GM12892 (cell line): Measurements from ENCODE around the gene FBRSL1.
A peak's percentile ranks its signal among the peaks of the same experiment; 100 is the strongest.

Experiments used
- DNase-seq: peaks from one replicate; pipeline ENCODE4 v3.0.0; 2011; ENCODE audit not compliant: insufficient read length
- FAIRE-seq: peaks from 2 replicates; lab custom pipeline; 2011; peaks lifted over from hg19 to GRCh38; lab: Jason Lieb, UNC
- POLR2A ChIP-seq: IDR thresholded peaks from 2 replicates; pipeline ENCODE4 v1.6.1; 2011; ENCODE audit warnings: low read depth, low read length, control low read depth
- POLR2AphosphoS5 ChIP-seq: IDR thresholded peaks from 2 replicates; pipeline ENCODE4 v1.6.1; 2011; ENCODE audit warnings: low read depth, low read length, control low read depth
- TAF1 ChIP-seq: IDR thresholded peaks from 2 replicates; pipeline ENCODE4 v1.6.1; 2011; ENCODE audit warnings: low read depth, mild to moderate bottlenecking, control low read depth, low read length, borderline replicate concordance

The FBRSL1 gene

GRCh38 chr12:132560364-132560613 lies 70.3 kb downstream of the FBRSL1 start:
- DNase-seq (no peak), FAIRE-seq (no peak)
- no peak for TF ChIP-seq POLR2AphosphoS5
- TF ChIP-seq POLR2A: no peak
- no peak for TF ChIP-seq TAF1

- no peak for FAIRE-seq
- TF ChIP-seq TAF1: no peak
- TF ChIP-seq POLR2A: 0 out of 2 replicates have a peak, but pooled peaks have one; percentile 35
- DNase-seq: peak; percentile 85
These were observed 70.9 kb downstream of the FBRSL1 start for GRCh38 chr12:132560614-132561426.
